SH-SY5Y (cell line): Measurements from ENCODE around the gene NIPAL1.

Experiments used
- GATA2 ChIP-seq: IDR thresholded peaks from 2 replicates; pipeline ENCODE4 v1.6.1; 2011; ENCODE audit warnings: mild to moderate bottlenecking, low read depth, low read length
- GATA3 ChIP-seq: IDR thresholded peaks from 2 replicates; pipeline ENCODE4 v1.6.1; 2011; ENCODE audit warnings: low read depth, mild to moderate bottlenecking, low read length, moderate library complexity

- no peak for TF ChIP-seq GATA2
- no peak for TF ChIP-seq GATA3
Observed at GRCh38 chr4:48051078-48051477, 34.5 kb downstream of the NIPAL1 start.
